Upper lobe of left lung (tissue), 6 donors: ENCODE measurements around the gene KLK5. TPM values are rescaled to one million over a fixed set of nuclear protein-coding genes. Genes with fewer than 3 reads are reported as not detected.

ENCODE experiments used
- ATAC-seq, 2 donors: fragments of 200-7000 bp; cut with Tn5 transposase; one replicate each; pipeline ENCODE4 v1.9.1; 2022; ENCODE audit warnings: mild to moderate bottlenecking in 2 of 2, moderate library complexity in 2 of 2; ENCODE audit not compliant: low FRiP score in 2 of 2
- DNase-seq, 2 donors: peaks; one replicate each; pipeline ENCODE4 v3.0.0-alpha.2; 2019 to 2020
- H3K27ac ChIP-seq, 4 donors: fragments of 200-600 bp; sonication (generic); one replicate each; pipeline ENCODE4 v1.5.1; 2016 to 2019
- H3K27me3 ChIP-seq, 4 donors: fragments of 200-600 bp; sonication (generic); one replicate each; pipeline ENCODE4 v1.5.1; 2017 to 2019
- H3K36me3 ChIP-seq, 4 donors: fragments of 200-600 bp; sonication (generic); one replicate each; pipeline ENCODE4 v1.5.1; 2016 to 2019
- H3K4me1 ChIP-seq, 4 donors: fragments of 200-600 bp; sonication (generic); one replicate each; pipeline ENCODE4 v1.5.1; 2018 to 2019
- H3K4me3 ChIP-seq, 4 donors: fragments of 200-600 bp; sonication (generic); one replicate each; pipeline ENCODE4 v1.5.1; 2017 to 2019; ENCODE audit warnings: mild to moderate bottlenecking in 2 of 4, moderate library complexity in 1 of 4
- H3K9me3 ChIP-seq, 4 donors: fragments of 200-600 bp; sonication (generic); one replicate each; pipeline ENCODE4 v1.5.1; 2018 to 2019
- CTCF ChIP-seq, 6 experiments: fragments of 450-650 bp in 4 of 6; fragments of 200-600 bp in 2 of 6; sonication (generic) in 2 of 6; IDR thresholded peaks; one replicate each; pipeline ENCODE4 v1.5.1; 2016 to 2019; ENCODE audit warnings: antibody characterized with exemption in 6 of 6
- EP300 ChIP-seq, 4 donors: sonication (generic); formaldehyde crosslinking; IDR thresholded peaks; one replicate each; pipeline ENCODE4 v1.5.1; 2017; ENCODE audit warnings: antibody characterized with exemption in 4 of 4, control low read depth in 2 of 4
- POLR2A ChIP-seq, 4 donors: fragments of 450-650 bp; IDR thresholded peaks; one replicate each; pipeline ENCODE4 v1.5.1; 2016 to 2017; ENCODE audit warnings: antibody characterized with exemption in 4 of 4, mild to moderate bottlenecking in 2 of 4
- POLR2AphosphoS5 ChIP-seq, 2 donors: sonication (generic); formaldehyde crosslinking; IDR thresholded peaks; one replicate each; pipeline ENCODE4 v1.5.1; 2017; ENCODE audit warnings: antibody characterized with exemption in 2 of 2
- WGBS, 2 donors: methylation state at CpG; one replicate each; pipeline ENCODE4 v1.1.5; 2017 to 2018; 5-methylcytosine and 5-hydroxymethylcytosine counted together
- total RNA-seq, 6 donors: library from RNA; depleted of rRNA in 4 of 6; stranded (reverse); fragments of >200 nt in 4 of 6; gene quantifications; one replicate each; pipeline versions ENCODE4 v1.1.0 to v1.2.1, GENCODE V29; 2016 to 2021
- donor health status: DM: no; HTN: no; CAD: no; lungs with moderate emphysema.
- donor health status: DM: no; HTN: yes; CAD: no; lungs with severe emphysema.

Gene KLK5
- total RNA-seq, 6 donors from 2014 or later, result 0.74 TPM; not detected in 5

GRCh38 chr19:50947123-50947522, 5.7 kb downstream of the KLK5 start:
- Histone ChIP-seq H3K27ac (no peak overlapping the region), H3K9me3 (no peaks in the 10 kb centered on the region), H3K36me3 (no peaks in the 10 kb centered on the region), H3K4me3 (no peak overlapping the region), H3K4me1 (no peaks in the 10 kb centered on the region), H3K27me3 (no peaks in the 10 kb centered on the region)
- DNase-seq, result no peak
- WGBS, 2 donors, result 79 to 82% methylated on average over 4 of the region's 4 CpGs
- TF ChIP-seq POLR2AphosphoS5 (IDR thresholded peaks at IDR 0.05), result no peak
- no peak for TF ChIP-seq EP300 (IDR thresholded peaks at IDR 0.05)
- TF ChIP-seq POLR2A (IDR thresholded peaks at IDR 0.05), result no peak
- TF ChIP-seq CTCF (IDR thresholded peaks at IDR 0.05), result no peak
- no peak for ATAC-seq

GRCh38 chr19:50944795-50945194, 8.0 kb downstream of the KLK5 start:
- TF ChIP-seq CTCF (IDR thresholded peaks at IDR 0.05) (no peak), POLR2AphosphoS5 (IDR thresholded peaks at IDR 0.05) (no peak)
- 64 to 65% methylated on average over 4 of the region's 4 CpGs for WGBS, 2 donors
- Histone ChIP-seq H3K36me3 (no peaks in the 10 kb centered on the region), H3K9me3 (no peaks in the 10 kb centered on the region), H3K27ac (no peak overlapping the region), H3K4me3 (no peak overlapping the region), H3K27me3 (no peaks in the 10 kb centered on the region), H3K4me1 (no peaks in the 10 kb centered on the region)
- no peak for DNase-seq
- no peak for ATAC-seq

GRCh38 chr19:50943074-50943828, 9.6 kb downstream of the KLK5 start:
- Histone ChIP-seq H3K4me1 (no peaks in the 10 kb centered on the region), H3K27ac (no peak overlapping the region), H3K27me3 (no peaks in the 10 kb centered on the region), H3K4me3 (no peak overlapping the region), H3K9me3 (no peaks in the 10 kb centered on the region), H3K36me3 (no peaks in the 10 kb centered on the region)
- TF ChIP-seq EP300 (IDR thresholded peaks at IDR 0.05) (no peak), POLR2AphosphoS5 (IDR thresholded peaks at IDR 0.05) (no peak), POLR2A (IDR thresholded peaks at IDR 0.05) (no peak), CTCF (IDR thresholded peaks at IDR 0.05) (no peak)
- 76 to 81% methylated on average over 10 of the region's 10 CpGs for WGBS, 2 donors
- DNase-seq (no peak), ATAC-seq (no peak)

GRCh38 chr19:50939596-50939995, 13.2 kb downstream of the KLK5 start:
- Histone ChIP-seq H3K36me3 (no peaks in the 10 kb centered on the region), H3K4me1 (no peaks in the 10 kb centered on the region), H3K4me3 (no peak overlapping the region), H3K9me3 (no peaks in the 10 kb centered on the region), H3K27me3 (no peaks in the 10 kb centered on the region), H3K27ac (no peak overlapping the region)
- WGBS, 2 donors, result 62 to 63% methylated on average over 2 of the region's 2 CpGs
- DNase-seq, result no peak
- no peak for ATAC-seq
- TF ChIP-seq POLR2A (IDR thresholded peaks at IDR 0.05), result no peak
- no peak for TF ChIP-seq EP300 (IDR thresholded peaks at IDR 0.05)
- TF ChIP-seq CTCF (IDR thresholded peaks at IDR 0.05), result no peak
- no peak for TF ChIP-seq POLR2AphosphoS5 (IDR thresholded peaks at IDR 0.05)

GRCh38 chr19:50933640-50934039, 19.2 kb downstream of the KLK5 start:
- WGBS, 2 donors, result 70 to 74% methylated on average over 8 of the region's 8 CpGs
- H3K27me3 ChIP-seq, result no peaks in the 10 kb centered on the region
- H3K9me3 ChIP-seq, result no peaks in the 10 kb centered on the region
- no peak overlapping the region for H3K4me3 ChIP-seq
- H3K4me1 ChIP-seq, result no peaks in the 10 kb centered on the region
- H3K36me3 ChIP-seq, result no peaks in the 10 kb centered on the region
- ATAC-seq (no peak), DNase-seq (no peak)
- no peak for TF ChIP-seq CTCF (IDR thresholded peaks at IDR 0.05)
- no peak for TF ChIP-seq EP300 (IDR thresholded peaks at IDR 0.05)
- TF ChIP-seq POLR2AphosphoS5 (IDR thresholded peaks at IDR 0.05), result no peak
- no peak for TF ChIP-seq POLR2A (IDR thresholded peaks at IDR 0.05)
- no peak overlapping the region for H3K27ac ChIP-seq
